DMS 273 (cell line): ENCODE results near the gene HSD17B11.
"Not testable (repeated sequence)": the region's sequence is repeated elsewhere in the genome, so short reads cannot be mapped to it uniquely, and the experiment has no call there.

ENCODE experiments used
- DNase-seq: peaks from one replicate; lab custom pipeline; 2025; ENCODE audit not compliant: unreplicated experiment; lab: John Stamatoyannopoulos, UW

HSD17B11 gene

DNA sequence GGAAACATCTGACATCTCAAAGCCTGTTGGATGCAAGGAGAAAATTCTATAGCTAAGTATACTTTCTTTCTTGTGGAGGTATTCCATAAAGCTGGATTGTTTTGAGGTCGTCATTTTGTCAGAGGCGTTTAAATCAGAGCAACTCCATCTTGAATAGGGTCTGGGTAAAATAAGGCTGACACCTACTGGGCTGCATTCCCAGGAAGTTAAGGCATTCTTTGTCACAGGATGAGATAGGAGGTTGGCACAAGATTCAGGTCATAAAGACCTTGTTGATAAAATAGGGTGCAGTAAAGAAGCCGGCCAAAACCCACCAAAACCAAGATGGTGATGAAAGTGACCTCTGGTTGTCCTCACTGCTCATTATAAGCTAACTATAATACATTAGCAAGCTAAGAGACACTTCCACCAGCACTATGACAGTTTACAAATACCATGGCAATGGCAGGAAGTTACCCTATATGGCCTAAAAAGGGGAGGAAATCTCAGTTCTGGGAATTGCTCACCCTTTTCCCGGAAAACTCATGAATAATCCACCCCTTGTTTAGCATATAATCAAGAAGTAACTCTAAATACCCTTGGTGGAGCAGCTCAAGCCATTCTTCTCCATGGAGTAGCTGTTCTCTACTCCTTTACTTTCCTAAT, 80.2 kb downstream of the HSD17B11 start:
- no peak for DNase-seq

DNA sequence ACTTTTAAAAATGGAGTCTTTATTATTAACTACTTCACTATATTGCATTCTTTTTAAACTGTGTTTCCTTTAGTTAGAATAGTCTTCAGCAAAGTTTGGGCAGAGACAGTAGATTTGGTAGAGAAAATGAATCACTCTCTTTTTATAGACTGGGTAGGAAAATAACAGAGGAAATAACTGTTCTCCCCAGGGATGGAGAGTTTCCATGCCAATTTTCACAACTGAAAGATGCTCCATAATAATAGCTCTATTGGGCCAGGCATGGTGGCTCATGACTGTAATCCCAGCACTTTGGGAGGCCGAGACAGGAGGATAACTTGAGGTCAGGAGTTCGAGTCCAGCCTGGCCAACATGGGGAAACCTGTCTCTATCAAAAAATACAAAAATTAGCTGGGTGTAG, 81.4 kb downstream of the HSD17B11 start:
- no peak for DNase-seq

- DNase-seq = no peak
Observed at GRCh38 chr4:87306056-87306455, 84.9 kb downstream of the HSD17B11 start.

- no peak for DNase-seq
Observed at GRCh38 chr4:87305562-87305961, 85.4 kb downstream of the HSD17B11 start.

DNA sequence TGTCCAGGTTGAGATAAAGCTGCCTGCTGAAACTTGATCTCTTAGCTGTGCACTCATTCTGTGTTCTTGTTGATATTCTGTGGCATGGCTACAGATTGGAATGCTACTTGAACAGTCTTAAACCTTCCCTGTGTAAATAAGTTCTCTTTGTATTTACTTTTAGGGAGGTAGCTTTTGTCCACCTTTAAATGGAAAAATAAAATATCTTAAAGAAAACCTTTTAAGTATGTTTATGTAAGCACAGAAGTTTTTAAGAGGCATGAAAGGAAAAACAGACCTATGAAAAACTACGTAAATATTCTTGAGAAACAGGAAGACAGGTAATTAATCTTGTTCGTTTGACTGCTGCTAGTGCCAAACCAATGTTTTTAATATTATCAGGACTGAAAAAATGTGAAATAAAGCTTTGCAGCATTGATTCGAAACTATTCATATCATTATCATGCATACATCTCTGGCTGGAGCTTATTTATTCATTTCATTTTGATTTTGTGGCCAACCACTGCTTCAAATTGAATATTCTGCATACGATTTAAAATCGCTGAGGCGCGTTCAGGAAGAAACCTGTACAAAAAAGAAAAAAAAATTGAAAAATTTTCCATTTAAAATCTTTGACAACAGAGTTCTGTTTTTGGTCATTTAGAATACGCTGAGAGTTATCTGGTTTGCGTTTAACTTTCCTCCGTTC, 86.1 kb downstream of the HSD17B11 start:
- DNase-seq = no peak

DNA sequence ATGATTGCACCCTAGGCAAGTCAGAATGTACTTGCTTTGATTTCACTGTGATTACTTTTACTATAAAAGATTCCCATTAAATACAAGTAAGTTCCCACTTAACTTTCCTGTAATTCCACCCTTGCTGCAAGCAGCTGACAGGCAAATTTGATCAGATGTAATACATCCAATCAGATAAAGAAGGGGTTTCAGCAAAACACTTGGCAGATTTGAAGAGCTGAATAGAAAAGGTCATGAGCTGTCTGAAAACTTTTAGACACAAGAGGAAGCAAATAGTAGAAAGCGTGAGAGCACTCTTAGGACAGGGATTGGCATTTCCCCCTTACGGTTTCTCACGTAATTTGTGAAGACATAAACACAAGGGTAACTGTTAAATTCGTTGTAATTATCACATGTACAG, 91.1 kb downstream of the HSD17B11 start:
- no peak for DNase-seq

DNA sequence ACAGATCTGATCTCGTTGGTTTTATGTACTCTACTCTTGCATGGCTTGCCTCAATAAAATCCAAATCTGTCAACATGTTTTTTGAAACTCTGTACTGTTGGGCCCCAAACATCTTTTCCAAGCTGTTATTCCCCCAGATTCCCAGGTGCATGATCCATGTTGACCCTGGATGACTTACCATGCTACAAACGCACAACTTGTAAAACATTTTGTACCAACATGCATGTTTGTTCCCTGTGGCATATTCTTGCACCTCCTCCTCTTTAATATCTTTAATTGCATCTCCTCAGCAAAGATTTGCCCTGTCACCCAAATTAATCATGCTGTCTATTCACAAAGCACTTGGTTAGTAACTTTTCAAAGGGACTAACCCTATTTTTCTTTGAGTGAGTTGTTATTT, 92.6 kb downstream of the HSD17B11 start:
- no peak for DNase-seq

DNA sequence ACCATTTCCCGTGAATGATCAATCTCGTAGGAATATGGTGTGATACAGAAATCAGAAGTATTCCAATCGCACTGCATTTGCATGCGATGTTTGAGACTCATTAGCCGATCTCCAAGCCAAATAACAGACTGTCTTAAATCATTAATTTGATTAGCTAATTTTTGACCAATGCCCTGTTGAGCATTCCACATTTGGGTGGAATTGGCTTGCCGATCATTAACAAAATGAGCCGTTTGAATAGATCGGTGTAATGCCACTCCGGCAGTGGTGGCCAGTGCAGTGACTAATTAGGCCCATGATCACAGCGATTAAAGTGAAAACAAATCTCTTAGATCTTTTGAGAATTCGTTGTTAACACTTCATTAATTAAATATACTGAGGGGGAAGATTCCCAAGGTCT, 96.1 kb downstream of the HSD17B11 start:
- not testable (repeated sequence) for DNase-seq

- not testable (repeated sequence) for DNase-seq
Observed at GRCh38 chr4:87293889-87294288, 97.1 kb downstream of the HSD17B11 start.

- DNase-seq = no peak
Observed at GRCh38 chr4:87286970-87287369, 104.0 kb downstream of the HSD17B11 start.
